HG02571 (cell line): Measurements from ENCODE around the gene BTBD9.

Experiments used
- ATAC-seq: cut with Tn5 transposase; IDR thresholded peaks from one replicate; pipeline ENCODE4 v1.9.1; 2021; ENCODE audit warnings: mild to moderate bottlenecking, moderate library complexity; ENCODE audit not compliant: unreplicated experiment

Gene BTBD9

GRCh38 chr6:38169221-38169976, 470.3 kb downstream of the BTBD9 start:
- ATAC-seq: no peak

GRCh38 chr6:38168699-38169098, 471.0 kb downstream of the BTBD9 start:
- no peak for ATAC-seq

GRCh38 chr6:38168126-38168525, 471.6 kb downstream of the BTBD9 start:
- no peak for ATAC-seq

- ATAC-seq: no peak
These were observed 472.1 kb downstream of the BTBD9 start for GRCh38 chr6:38167598-38167997.

- ATAC-seq: no peak
These were observed 473.1 kb downstream of the BTBD9 start for GRCh38 chr6:38166411-38167240.

- ATAC-seq: no peak
These were observed 475.0 kb downstream of the BTBD9 start for GRCh38 chr6:38164671-38165108.

- no peak for ATAC-seq
These were observed 475.6 kb downstream of the BTBD9 start for GRCh38 chr6:38164131-38164481.

GRCh38 chr6:38163186-38164130, 476.3 kb downstream of the BTBD9 start:
- ATAC-seq: no peak

- ATAC-seq: no peak
These were observed 477.1 kb downstream of the BTBD9 start for GRCh38 chr6:38162493-38163185.

GRCh38 chr6:38161754-38162492, 477.8 kb downstream of the BTBD9 start:
- no peak for ATAC-seq

- no peak for ATAC-seq
These were observed 478.4 kb downstream of the BTBD9 start for GRCh38 chr6:38161331-38161730.

- ATAC-seq: no peak
These were observed 478.9 kb downstream of the BTBD9 start for GRCh38 chr6:38160831-38161230.

GRCh38 chr6:38159596-38159995, 480.1 kb downstream of the BTBD9 start:
- no peak for ATAC-seq

- ATAC-seq: no peak
These were observed 480.9 kb downstream of the BTBD9 start for GRCh38 chr6:38158762-38159350.

GRCh38 chr6:38157905-38158304, 481.8 kb downstream of the BTBD9 start:
- ATAC-seq: no peak

- ATAC-seq: no peak
These were observed 482.7 kb downstream of the BTBD9 start for GRCh38 chr6:38156818-38157565.

- ATAC-seq: no peak
These were observed 484.0 kb downstream of the BTBD9 start for GRCh38 chr6:38155621-38156204.

GRCh38 chr6:38155144-38155543, 484.6 kb downstream of the BTBD9 start:
- no peak for ATAC-seq
